ENCODE data around the gene SGCD. TPM values are rescaled to one million over a fixed set of nuclear protein-coding genes. Genes with fewer than 3 reads are reported as not detected.

The SGCD gene
- total RNA-seq, 1 donor, result 11.7 TPM

DNA sequence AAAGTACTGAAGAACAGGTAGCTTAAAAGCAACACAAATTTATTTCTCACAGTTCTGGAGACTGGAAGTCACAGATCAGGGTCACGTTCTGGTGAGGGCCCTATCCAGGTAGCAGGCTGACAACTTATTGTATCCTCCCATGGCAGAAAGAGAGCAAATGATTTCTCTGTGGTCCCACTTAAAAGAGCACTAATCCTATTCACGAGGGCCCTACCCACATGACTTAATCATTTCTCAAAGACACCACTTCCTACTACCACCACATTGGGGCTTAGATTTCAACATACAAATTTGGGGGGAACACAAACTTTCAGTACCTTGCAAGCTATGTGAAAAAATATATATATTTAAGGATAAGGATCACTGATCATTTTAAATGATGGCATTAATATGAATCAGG, 447.3 kb downstream of the SGCD start:
- DNase-seq (ENCODE audit: low read depth), result no peak
- no peak overlapping the region for H3K4me3 ChIP-seq (ENCODE audit: low read depth, low read length)
- TF ChIP-seq, protein P1, sequence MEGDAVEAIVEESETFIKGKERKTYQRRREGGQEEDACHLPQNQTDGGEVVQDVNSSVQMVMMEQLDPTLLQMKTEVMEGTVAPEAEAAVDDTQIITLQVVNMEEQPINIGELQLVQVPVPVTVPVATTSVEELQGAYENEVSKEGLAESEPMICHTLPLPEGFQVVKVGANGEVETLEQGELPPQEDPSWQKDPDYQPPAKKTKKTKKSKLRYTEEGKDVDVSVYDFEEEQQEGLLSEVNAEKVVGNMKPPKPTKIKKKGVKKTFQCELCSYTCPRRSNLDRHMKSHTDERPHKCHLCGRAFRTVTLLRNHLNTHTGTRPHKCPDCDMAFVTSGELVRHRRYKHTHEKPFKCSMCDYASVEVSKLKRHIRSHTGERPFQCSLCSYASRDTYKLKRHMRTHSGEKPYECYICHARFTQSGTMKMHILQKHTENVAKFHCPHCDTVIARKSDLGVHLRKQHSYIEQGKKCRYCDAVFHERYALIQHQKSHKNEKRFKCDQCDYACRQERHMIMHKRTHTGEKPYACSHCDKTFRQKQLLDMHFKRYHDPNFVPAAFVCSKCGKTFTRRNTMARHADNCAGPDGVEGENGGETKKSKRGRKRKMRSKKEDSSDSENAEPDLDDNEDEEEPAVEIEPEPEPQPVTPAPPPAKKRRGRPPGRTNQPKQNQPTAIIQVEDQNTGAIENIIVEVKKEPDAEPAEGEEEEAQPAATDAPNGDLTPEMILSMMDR (IDR thresholded peaks at IDR 0.05; ENCODE audit: insufficient read depth, low read length), result no peak

DNA sequence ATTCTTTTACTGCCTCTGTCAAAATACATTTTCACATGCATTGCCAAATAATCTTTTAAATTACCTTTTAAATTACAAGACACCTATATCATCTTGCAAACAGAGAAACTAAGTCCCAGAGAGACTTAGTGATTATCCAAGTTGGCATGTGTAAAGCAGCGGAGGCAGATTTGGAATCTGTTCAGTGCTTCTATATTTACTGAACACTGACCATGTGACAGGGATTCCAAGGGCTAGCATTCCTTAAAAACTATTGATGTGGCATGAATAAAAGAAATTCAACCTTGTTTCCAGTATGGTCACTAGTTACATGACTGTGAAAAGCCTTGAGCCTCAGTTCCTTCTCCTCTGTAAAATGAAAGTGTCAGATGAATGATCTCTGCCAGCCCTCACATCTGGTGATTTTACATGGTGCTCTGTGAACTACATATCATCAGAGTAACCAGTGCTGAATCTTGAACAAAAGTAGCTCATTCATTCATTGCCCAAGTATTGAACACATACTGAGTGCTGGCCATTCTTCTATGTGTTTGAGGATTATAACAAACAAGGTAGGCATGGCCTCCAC, 451.3 kb downstream of the SGCD start:
- TF ChIP-seq, protein P1 (IDR thresholded peaks at IDR 0.05; ENCODE audit: insufficient read depth, low read length), result no peak
- DNase-seq (ENCODE audit: low read depth), result no peak
- H3K4me3 ChIP-seq (ENCODE audit: low read depth, low read length), result no peak overlapping the region

DNA sequence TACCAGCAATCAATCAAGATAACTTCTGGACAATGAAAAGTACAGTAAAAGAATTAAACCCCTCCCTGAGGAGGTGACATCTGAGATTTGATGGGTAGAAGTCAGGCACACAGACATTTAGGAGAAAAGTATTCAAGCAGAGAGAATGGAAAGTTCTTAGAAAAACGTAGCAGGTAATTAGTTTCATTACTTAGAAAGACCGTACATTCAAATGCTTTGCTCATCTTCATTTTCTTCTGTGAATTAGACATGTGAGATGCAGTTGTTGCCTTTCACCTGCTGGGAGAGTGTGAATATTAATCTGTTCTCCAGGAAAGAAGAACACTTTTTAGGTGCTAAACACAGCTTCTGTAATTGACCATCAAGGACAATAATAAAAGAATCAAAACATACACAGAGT, 451.8 kb downstream of the SGCD start:
- TF ChIP-seq, protein P1 (IDR thresholded peaks at IDR 0.05; ENCODE audit: insufficient read depth, low read length), result no peak
- no peak overlapping the region for H3K4me3 ChIP-seq (ENCODE audit: low read depth, low read length)
- DNase-seq (ENCODE audit: low read depth), result no peak

DNA sequence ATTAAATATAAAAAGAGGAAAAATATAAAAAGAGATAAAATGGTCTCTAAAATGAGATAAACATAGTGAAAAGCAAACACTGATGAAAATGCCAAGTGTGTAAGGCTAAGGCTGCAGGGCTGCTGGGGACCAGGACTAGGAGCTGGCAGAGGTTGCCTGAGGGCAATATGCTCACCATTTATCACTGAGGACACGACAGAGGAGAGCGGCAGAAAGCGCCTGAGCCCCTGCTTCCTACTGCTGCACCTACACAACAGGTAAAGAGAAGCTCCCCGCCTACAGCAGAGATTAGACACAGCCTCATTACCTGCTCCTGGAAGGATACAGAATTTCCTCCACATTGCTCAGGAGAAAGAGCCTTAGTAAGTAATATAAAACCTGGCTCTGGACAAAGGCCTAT, 452.5 kb downstream of the SGCD start:
- TF ChIP-seq, protein P1 (IDR thresholded peaks at IDR 0.05; ENCODE audit: insufficient read depth, low read length), result no peak
- DNase-seq (ENCODE audit: low read depth), result no peak
- H3K4me3 ChIP-seq (ENCODE audit: low read depth, low read length), result no peak overlapping the region

DNA sequence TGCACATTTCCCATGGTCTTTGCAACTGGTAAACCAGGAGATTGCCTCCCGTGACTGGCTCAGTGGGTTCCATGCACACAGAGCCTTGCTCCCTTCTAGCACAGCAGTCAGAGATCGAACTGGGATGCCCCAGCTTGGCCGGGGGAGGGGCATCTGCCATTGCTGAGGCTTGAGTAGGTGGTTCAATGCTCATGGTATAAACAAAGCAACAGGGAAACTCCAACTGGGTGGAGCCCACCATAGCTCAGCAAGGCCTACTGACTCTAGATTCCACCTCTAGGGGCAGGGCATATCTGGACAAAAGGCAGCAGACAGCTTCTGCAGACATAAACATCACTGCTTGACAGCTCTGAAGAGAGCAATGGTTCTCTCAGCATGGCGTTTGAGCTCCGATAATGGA, 456.1 kb downstream of the SGCD start:
- no peak for DNase-seq (ENCODE audit: low read depth)
- H3K4me3 ChIP-seq (ENCODE audit: low read depth, low read length), result no peak overlapping the region
- TF ChIP-seq, protein P1 (IDR thresholded peaks at IDR 0.05; ENCODE audit: insufficient read depth, low read length), result no peak

DNA sequence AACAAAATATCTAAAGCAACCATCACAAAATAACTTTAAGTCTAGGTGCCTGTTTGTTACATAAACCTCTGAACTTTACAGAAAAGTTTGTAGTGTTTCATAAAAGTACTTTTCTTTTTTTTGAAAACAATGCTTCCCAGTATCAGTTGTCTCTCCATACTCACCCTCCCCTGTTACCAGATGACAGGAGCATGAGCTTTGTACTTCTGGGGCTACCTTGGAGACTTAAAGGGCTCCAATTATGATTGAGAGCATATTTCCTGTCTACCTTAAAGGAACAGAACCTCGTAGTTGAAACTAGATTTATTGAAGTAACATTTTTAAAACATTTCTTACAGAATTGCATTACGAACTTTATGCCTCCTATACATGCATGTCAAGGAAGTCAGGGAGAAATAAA, 467.7 kb downstream of the SGCD start:
- no peak for DNase-seq (ENCODE audit: low read depth)
- TF ChIP-seq, protein P1 (IDR thresholded peaks at IDR 0.05; ENCODE audit: insufficient read depth, low read length), result no peak
- no peak overlapping the region for H3K4me3 ChIP-seq (ENCODE audit: low read depth, low read length)

DNA sequence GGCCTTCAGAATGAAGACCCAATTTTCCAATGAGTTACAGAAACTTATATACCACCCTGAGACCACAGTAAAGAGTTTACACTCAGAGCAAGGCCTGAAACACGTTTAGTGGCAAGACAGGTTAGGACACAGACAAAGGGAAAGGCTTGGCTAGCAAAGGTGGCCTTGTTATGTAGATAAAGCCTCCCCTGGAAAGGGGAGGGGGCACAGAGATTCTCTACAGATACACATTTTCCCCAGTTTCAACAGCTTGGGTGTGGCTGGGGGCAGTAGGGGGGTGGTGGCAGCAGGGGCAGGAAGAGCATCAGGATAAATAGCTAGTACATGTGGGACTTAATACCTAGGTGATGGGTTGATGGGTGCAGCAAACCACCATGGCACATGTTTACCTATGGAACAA, 471.2 kb downstream of the SGCD start:
- TF ChIP-seq, protein P1 (IDR thresholded peaks at IDR 0.05; ENCODE audit: insufficient read depth, low read length), result no peak
- no peak overlapping the region for H3K4me3 ChIP-seq (ENCODE audit: low read depth, low read length)
- DNase-seq (ENCODE audit: low read depth), result no peak
